Gastrocnemius medialis (tissue), 4 donors: ENCODE measurements around the gene TUBB. TPM values are rescaled to one million over a fixed set of nuclear protein-coding genes. Genes with fewer than 3 reads are reported as not detected.
"Not testable (repeated sequence)": the region's sequence is repeated elsewhere in the genome, so short reads cannot be mapped to it uniquely, and the experiment has no call there.

Experiments
- ATAC-seq, 2 donors: fragments of 150-250 bp; one replicate each; pipeline ENCODE4 v1.9.1; 2016
- DNase-seq, 2 donors: peaks; one replicate each; pipeline ENCODE4 v3.0.0-alpha.2; 2019
- H3K27ac ChIP-seq, 4 donors: fragments of 200-600 bp; sonication (generic); 1 replicate in 1 of 4; 2 replicates in 3 of 4; pipeline ENCODE4 v1.5.1; 2016 to 2018; ENCODE audit warnings: mild to moderate bottlenecking in 2 of 4, moderate library complexity in 1 of 4
- H3K27me3 ChIP-seq, 3 donors: fragments of 200-600 bp; sonication (generic) in 2 of 3; 1 replicate in 1 of 3; 2 replicates in 2 of 3; pipeline versions ENCODE4 v1.5.1 to v1.6.0; 2016 to 2019; ENCODE audit warnings: mild to moderate bottlenecking in 1 of 3, moderate library complexity in 1 of 3
- H3K36me3 ChIP-seq, 2 donors: fragments of 200-600 bp; sonication (generic) in 1 of 2; one replicate each; pipeline ENCODE4 v1.5.1; 2017 to 2018
- H3K4me1 ChIP-seq, 2 donors: fragments of 200-600 bp; sonication (generic) in 1 of 2; one replicate each; pipeline ENCODE4 v1.5.1; 2016 to 2017; ENCODE audit warnings: mild to moderate bottlenecking in 2 of 2
- H3K4me3 ChIP-seq, 4 donors: fragments of 200-600 bp; sonication (generic) in 3 of 4; 1 replicate in 1 of 4; 2 replicates in 3 of 4; pipeline ENCODE4 v1.5.1; 2016 to 2019; ENCODE audit warnings: mild to moderate bottlenecking in 2 of 4
- H3K9me3 ChIP-seq, 3 donors: fragments of 200-600 bp; sonication (generic) in 2 of 3; 1 replicate in 1 of 3; 2 replicates in 2 of 3; pipeline ENCODE4 v1.5.1; 2016 to 2019
- CTCF ChIP-seq, 5 experiments: fragments of 450-650 bp in 3 of 5; fragments of 200-600 bp in 2 of 5; sonication (generic) in 2 of 5; IDR thresholded peaks in 4 of 5; conservative IDR thresholded peaks in 1 of 5; 1 replicate in 4 of 5; 2 replicates in 1 of 5; pipeline ENCODE4 v1.5.1; 2016 to 2019; ENCODE audit warnings: antibody characterized with exemption in 5 of 5, mild to moderate bottlenecking in 3 of 5, moderate library complexity in 3 of 5
- POLR2A ChIP-seq, 2 donors: fragments of 450-650 bp; IDR thresholded peaks; one replicate each; pipeline ENCODE4 v1.6.1; 2017; ENCODE audit warnings: antibody characterized with exemption in 2 of 2, mild to moderate bottlenecking in 2 of 2, moderate library complexity in 2 of 2
- in situ Hi-C, 4 donors: fragments of 200-750 bp; cut with MboI; loops; one replicate each; pipeline versions ENCODE4 v1.15.0 to v1.8.0; 2017; ENCODE audit warnings: low sequenced_read_pairs in 4 of 4
- intact Hi-C: fragments of 100-400 bp; cut with DNase I; formaldehyde crosslinking; loops from one replicate; pipeline ENCODE4 v1.15.1; 2023; ENCODE audit warnings: low total_unique reads
- total RNA-seq, 4 donors: library from RNA; depleted of rRNA; stranded (reverse); fragments of >200 nt; gene quantifications; one replicate each; pipeline versions ENCODE4 v1.1.0 to v1.2.3, GENCODE V29; 2016

TUBB gene
- total RNA-seq, 4 donors from 2014 or later: 79.7 to 294 (median 193) TPM

- no peak for ATAC-seq
- Histone ChIP-seq H3K4me3 (no peak overlapping the region), H3K4me1 (peaks cover 16% of the 10 kb centered on the region in 2 donors), H3K36me3 (peaks cover 0 to 53% of the 10 kb centered on the region in 2 donors), H3K9me3 (no peaks in the 10 kb centered on the region), H3K27ac (no peak overlapping the region), H3K27me3 (no peaks in the 10 kb centered on the region)
- TF ChIP-seq CTCF (IDR thresholded peaks at IDR 0.05 in 4 of 5, conservative IDR thresholded peaks at IDR 0.05 in 1 of 5) (no peak), POLR2A (IDR thresholded peaks at IDR 0.05) (no peak)
- in situ Hi-C loops: no loop called here
- intact Hi-C loops: loop anchor here (2.0 to 10.0 kb wide), 2 partner anchors 13 to 1481 kb away; partner anchors contain the start of genes GPSM3 and PBX2
- no peak for DNase-seq
Observed at GRCh38 chr6:30714263-30714662, 5.9 kb upstream of the TUBB start.

- Histone ChIP-seq H3K9me3 (no peaks in the 10 kb centered on the region), H3K36me3 (peaks cover 0 to 29% of the 10 kb centered on the region in 2 donors), H3K27ac (peak overlapping the region; percentile 94 to 99 (median 97)), H3K4me1 (peaks cover 22 to 26% of the 10 kb centered on the region in 2 donors), H3K4me3 (peak overlapping the region; percentile 69 to 91 (median 86)), H3K27me3 (no peaks in the 10 kb centered on the region)
- in situ Hi-C loops: no loop called here
- ATAC-seq: no peak
- peak in 1 of 5 experiments; percentile 13 for TF ChIP-seq CTCF (IDR thresholded peaks at IDR 0.05 in 4 of 5, conservative IDR thresholded peaks at IDR 0.05 in 1 of 5)
- no peak for TF ChIP-seq POLR2A (IDR thresholded peaks at IDR 0.05)
- intact Hi-C loops: loop anchor here (1.0 to 10.0 kb wide), 3 partner anchors 26 to 1478 kb away; partner anchors contain the start of genes GPSM3 and PBX2
- no peak for DNase-seq
Observed at GRCh38 chr6:30716879-30717128, 3.3 kb upstream of the TUBB start.

- peak; percentile 41 to 57 (median 46) for TF ChIP-seq CTCF (IDR thresholded peaks at IDR 0.05 in 4 of 5, conservative IDR thresholded peaks at IDR 0.05 in 1 of 5)
- TF ChIP-seq POLR2A (IDR thresholded peaks at IDR 0.05): peak; percentile 62 to 91
- Histone ChIP-seq H3K9me3 (no peaks in the 10 kb centered on the region), H3K27me3 (no peaks in the 10 kb centered on the region), H3K4me3 (peak within 1 kb of the TSS; percentile 69 to 91 (median 86)), H3K4me1 (peaks cover 27 to 31% of the 10 kb centered on the region in 2 donors), H3K27ac (peak within 1 kb of the TSS; percentile 94 to 99 (median 97)), H3K36me3 (peaks cover 0 to 24% of the 10 kb centered on the region in 2 donors)
- in situ Hi-C loops: no loop called here
- DNase-seq: peak; percentile 100
- peak; percentile 79 to 80 for ATAC-seq
- intact Hi-C loops: loop anchor here (1.0 to 10.0 kb wide), 3 partner anchors 26 to 1478 kb away; partner anchors contain the start of genes GPSM3 and PBX2
Observed at GRCh38 chr6:30717129-30717844, 2.9 kb upstream of the TUBB start, which contains the start of gene MDC1. Gene MDC1, minus strand, starts transcription at chr6:30717281. Its CDS starts 2,106 bp downstream, at chr6:30715175.

GRCh38 chr6:30717845-30718720, 2.1 kb upstream of the TUBB start:
- H3K9me3 ChIP-seq, ATAC-seq, H3K27me3 ChIP-seq, DNase-seq, in situ Hi-C loops: not testable (repeated sequence)
- Histone ChIP-seq H3K4me3 (peak overlapping the region; percentile 49 to 91 (median 76)), H3K27ac (peak overlapping the region; percentile 94 to 99 (median 97)), H3K4me1 (peaks cover 32 to 33% of the 10 kb centered on the region in 2 donors), H3K36me3 (peaks cover 0 to 20% of the 10 kb centered on the region in 2 donors)
- intact Hi-C loops: loop anchor here (1.0 to 10.0 kb wide), 3 partner anchors 27 to 1477 kb away; partner anchors contain the start of genes GPSM3 and PBX2
